ENCODE results near the gene SEMA6D. TPM values are rescaled to one million over a fixed set of nuclear protein-coding genes. Genes with fewer than 3 reads are reported as not detected.

SEMA6D gene
- polyA plus RNA-seq, 1 of the 3 experiments (the other 2 are of a cell fraction), result 0.30 TPM

- ChIA-PET POLR2A (no interaction called here), CTCF (no interaction called here)
- Histone ChIP-seq H2AFZ (ENCODE audit: low read depth) (no peak overlapping the region), H3K27ac (ENCODE audit: low read depth in 2 of 2, low read length in 1 of 2) (no peak overlapping the region), H3K4me2 (no peak overlapping the region), H3K79me2 (ENCODE audit: insufficient read depth) (no peaks in the 10 kb centered on the region), H3K9me3 (no peaks in the 10 kb centered on the region), H3K4me1 (ENCODE audit: control insufficient read depth in 1 of 2, insufficient read depth in 2 of 2, low read depth in 1 of 2, low read length in 1 of 2) (no peaks in the 10 kb centered on the region; a peak in 1 of 4 replicates), H3K9me2 (no peaks in the 10 kb centered on the region), H3K36me3 (replicated peaks in 1 of 2; ENCODE audit: control insufficient read depth in 1 of 2, insufficient read depth in 2 of 2, low read length in 1 of 2) (no peaks in the 10 kb centered on the region), H3K9ac (no peak overlapping the region), H3F3A (replicated peaks; ENCODE audit: insufficient read depth) (no peaks in the 10 kb centered on the region), H3K27me3 (ENCODE audit: insufficient read depth) (no peaks in the 10 kb centered on the region; the same call in 1 of the 2 replicates), H3K4me3 (ENCODE audit: low read depth in 2 of 2, low read length in 1 of 2) (no peak overlapping the region), H4K20me1 (ENCODE audit: insufficient read depth) (no peaks in the 10 kb centered on the region)
- 45% methylated on average over 1 of the region's 1 CpG for WGBS (ENCODE audit: low lambda C conversion rate)
- no peak for DNase-seq
- TF ChIP-seq NFIC (IDR thresholded peaks at IDR 0.05; ENCODE audit: borderline replicate concordance) (no peak), RXRA (IDR thresholded peaks at IDR 0.05; ENCODE audit: borderline replicate concordance, low read depth) (no peak), NRF1 (IDR thresholded peaks at IDR 0.05; ENCODE audit: low read depth, low read length) (no peak), RFX5 (IDR thresholded peaks at IDR 0.05; ENCODE audit: low read length) (no peak), TCF12 (IDR thresholded peaks at IDR 0.05) (no peak), JUND (IDR thresholded peaks at IDR 0.05) (no peak), SMC3 (IDR thresholded peaks at IDR 0.05; ENCODE audit: low read depth, low read length) (no peak), TAF1 (IDR thresholded peaks at IDR 0.05; ENCODE audit: borderline replicate concordance, low read depth, low read length) (no peak), CTCF (IDR thresholded peaks at IDR 0.05) (no peak), FOXJ3 (CRISPR knock-in tag; IDR thresholded peaks at IDR 0.05) (no peak), SIN3A (IDR thresholded peaks at IDR 0.05; ENCODE audit: borderline replicate concordance, low read depth, low read length) (no peak), ZBTB33 (IDR thresholded peaks at IDR 0.05; ENCODE audit: borderline replicate concordance, low read depth) (no peak), USF1 (IDR thresholded peaks at IDR 0.05; ENCODE audit: borderline replicate concordance, low read depth) (no peak)
Observed at GRCh38 chr15:47787875-47788274, 70.6 kb downstream of the SEMA6D start.

GRCh38 chr15:47788685-47789084, 71.4 kb downstream of the SEMA6D start:
- no peak overlapping the region for H3K4me2 ChIP-seq
- no peaks in the 10 kb centered on the region for H4K20me1 ChIP-seq (ENCODE audit: insufficient read depth)
- 44% methylated on average over 3 of the region's 3 CpGs for WGBS (ENCODE audit: low lambda C conversion rate)
- no peak for DNase-seq
- H3K4me1 ChIP-seq (ENCODE audit: control insufficient read depth in 1 of 2, insufficient read depth in 2 of 2, low read depth in 1 of 2, low read length in 1 of 2), result no peaks in the 10 kb centered on the region; a peak in 1 of 4 replicates
- H3K9me2 ChIP-seq, result no peaks in the 10 kb centered on the region
- TF ChIP-seq TEAD4 (IDR thresholded peaks at IDR 0.05; ENCODE audit: borderline replicate concordance, insufficient read depth) (no peak), JUND (IDR thresholded peaks at IDR 0.05) (no peak), MAX (IDR thresholded peaks at IDR 0.05; ENCODE audit: low read depth) (no peak), TCF12 (IDR thresholded peaks at IDR 0.05) (no peak), USF2 (IDR thresholded peaks at IDR 0.05; ENCODE audit: borderline replicate concordance, low read depth, low read length) (no peak), NFIC (IDR thresholded peaks at IDR 0.05; ENCODE audit: borderline replicate concordance) (no peak), POLR2AphosphoS5 (IDR thresholded peaks at IDR 0.05; ENCODE audit: low read depth, low read length) (no peak), ELF1 (IDR thresholded peaks at IDR 0.05) (no peak), NRF1 (IDR thresholded peaks at IDR 0.05; ENCODE audit: low read depth, low read length) (no peak), EP300 (IDR thresholded peaks at IDR 0.05; ENCODE audit: borderline replicate concordance in 1 of 2, low read depth in 1 of 2, low read length in 1 of 2) (no peak), FOXJ3 (CRISPR knock-in tag; IDR thresholded peaks at IDR 0.05) (no peak), FOSL2 (IDR thresholded peaks at IDR 0.05; ENCODE audit: borderline replicate concordance, low read depth) (no peak)
- ChIA-PET POLR2A (no interaction called here), CTCF (no interaction called here)
- no peaks in the 10 kb centered on the region for H3F3A ChIP-seq (replicated peaks; ENCODE audit: insufficient read depth)
- no peaks in the 10 kb centered on the region; the same call in 1 of the 2 replicates for H3K27me3 ChIP-seq (ENCODE audit: insufficient read depth)
- H3K27ac ChIP-seq (ENCODE audit: low read depth in 2 of 2, low read length in 1 of 2), result no peak overlapping the region
- H3K36me3 ChIP-seq (replicated peaks in 1 of 2; ENCODE audit: control insufficient read depth in 1 of 2, insufficient read depth in 2 of 2, low read length in 1 of 2), result no peaks in the 10 kb centered on the region
- H3K9me3 ChIP-seq, result no peaks in the 10 kb centered on the region
- no peak overlapping the region for H2AFZ ChIP-seq (ENCODE audit: low read depth)
- H3K4me3 ChIP-seq (ENCODE audit: low read depth in 2 of 2, low read length in 1 of 2), result no peak overlapping the region
- no peak overlapping the region for H3K9ac ChIP-seq
- H3K79me2 ChIP-seq (ENCODE audit: insufficient read depth), result no peaks in the 10 kb centered on the region

All from SK-N-SH (cell line).